ENCODE results near the gene TELO2.

Gene TELO2

GRCh38 chr16:1514507-1514906, 21.3 kb downstream of the TELO2 start:
- DNase-seq, result no peak
- H3K4me3 ChIP-seq (ENCODE audit: low read depth, low read length), result no peak overlapping the region
- H3K9me3 ChIP-seq (ENCODE audit: severe bottlenecking), result peaks cover 8% of the 10 kb centered on the region
- no peak for TF ChIP-seq CTCF (IDR thresholded peaks at IDR 0.05; ENCODE audit: low read depth, low read length)
- no peaks in the 10 kb centered on the region for H3K27me3 ChIP-seq (ENCODE audit: insufficient read depth, low read depth, severe bottlenecking)
- no peak overlapping the region for H3K27ac ChIP-seq
- peaks cover 38% of the 10 kb centered on the region for H3K36me3 ChIP-seq

- DNase-seq, result no peak
- no peaks in the 10 kb centered on the region for H3K27me3 ChIP-seq (ENCODE audit: insufficient read depth, low read depth, severe bottlenecking)
- H3K9me3 ChIP-seq (ENCODE audit: severe bottlenecking), result peaks cover 8% of the 10 kb centered on the region
- peaks cover 19% of the 10 kb centered on the region for H3K36me3 ChIP-seq
- no peak overlapping the region for H3K27ac ChIP-seq
- no peak overlapping the region for H3K4me3 ChIP-seq (ENCODE audit: low read depth, low read length)
- no peak for TF ChIP-seq CTCF (IDR thresholded peaks at IDR 0.05; ENCODE audit: low read depth, low read length)
Measured at GRCh38 chr16:1518626-1519135, 25.5 kb downstream of the TELO2 start.

- DNase-seq, result no peak
- Histone ChIP-seq H3K4me3 (ENCODE audit: low read depth, low read length) (no peak overlapping the region), H3K27me3 (ENCODE audit: insufficient read depth, low read depth, severe bottlenecking) (no peaks in the 10 kb centered on the region), H3K9me3 (ENCODE audit: severe bottlenecking) (peaks cover 3% of the 10 kb centered on the region), H3K36me3 (peaks cover 12% of the 10 kb centered on the region), H3K27ac (no peak overlapping the region)
- no peak for TF ChIP-seq CTCF (IDR thresholded peaks at IDR 0.05; ENCODE audit: low read depth, low read length)
Measured at GRCh38 chr16:1519831-1520230, 26.7 kb downstream of the TELO2 start.

GRCh38 chr16:1520461-1520860, 27.3 kb downstream of the TELO2 start:
- Histone ChIP-seq H3K36me3 (peaks cover 11% of the 10 kb centered on the region), H3K9me3 (ENCODE audit: severe bottlenecking) (no peaks in the 10 kb centered on the region), H3K27ac (no peak overlapping the region), H3K27me3 (ENCODE audit: insufficient read depth, low read depth, severe bottlenecking) (no peaks in the 10 kb centered on the region), H3K4me3 (ENCODE audit: low read depth, low read length) (no peak overlapping the region)
- no peak for TF ChIP-seq CTCF (IDR thresholded peaks at IDR 0.05; ENCODE audit: low read depth, low read length)
- no peak for DNase-seq

GRCh38 chr16:1523581-1524245, 30.6 kb downstream of the TELO2 start:
- H3K36me3 ChIP-seq, result peaks cover 8% of the 10 kb centered on the region
- DNase-seq, result no peak
- no peaks in the 10 kb centered on the region for H3K27me3 ChIP-seq (ENCODE audit: insufficient read depth, low read depth, severe bottlenecking)
- H3K4me3 ChIP-seq (ENCODE audit: low read depth, low read length), result no peak overlapping the region
- no peak for TF ChIP-seq CTCF (IDR thresholded peaks at IDR 0.05; ENCODE audit: low read depth, low read length)
- H3K27ac ChIP-seq, result no peak overlapping the region
- H3K9me3 ChIP-seq (ENCODE audit: severe bottlenecking), result no peaks in the 10 kb centered on the region

- TF ChIP-seq CTCF (IDR thresholded peaks at IDR 0.05; ENCODE audit: low read depth, low read length), result no peak
- Histone ChIP-seq H3K4me3 (ENCODE audit: low read depth, low read length) (no peak overlapping the region), H3K9me3 (ENCODE audit: severe bottlenecking) (no peaks in the 10 kb centered on the region), H3K36me3 (peaks cover 8% of the 10 kb centered on the region), H3K27me3 (ENCODE audit: insufficient read depth, low read depth, severe bottlenecking) (no peaks in the 10 kb centered on the region), H3K27ac (no peak overlapping the region)
- no peak for DNase-seq
Measured at GRCh38 chr16:1524366-1524765, 31.2 kb downstream of the TELO2 start.
